ENCODE results near the gene PCCA.
"Not testable (repeated sequence)": the region's sequence is repeated elsewhere in the genome, so short reads cannot be mapped to it uniquely, and the experiment has no call there.

The PCCA gene

GRCh38 chr13:100364591-100364990 lies 275.7 kb downstream of the PCCA start:
- no peak for DNase-seq

GRCh38 chr13:100365680-100366079 lies 276.8 kb downstream of the PCCA start:
- no peak for DNase-seq

GRCh38 chr13:100378533-100378932 lies 289.6 kb downstream of the PCCA start:
- DNase-seq: no peak

DNA sequence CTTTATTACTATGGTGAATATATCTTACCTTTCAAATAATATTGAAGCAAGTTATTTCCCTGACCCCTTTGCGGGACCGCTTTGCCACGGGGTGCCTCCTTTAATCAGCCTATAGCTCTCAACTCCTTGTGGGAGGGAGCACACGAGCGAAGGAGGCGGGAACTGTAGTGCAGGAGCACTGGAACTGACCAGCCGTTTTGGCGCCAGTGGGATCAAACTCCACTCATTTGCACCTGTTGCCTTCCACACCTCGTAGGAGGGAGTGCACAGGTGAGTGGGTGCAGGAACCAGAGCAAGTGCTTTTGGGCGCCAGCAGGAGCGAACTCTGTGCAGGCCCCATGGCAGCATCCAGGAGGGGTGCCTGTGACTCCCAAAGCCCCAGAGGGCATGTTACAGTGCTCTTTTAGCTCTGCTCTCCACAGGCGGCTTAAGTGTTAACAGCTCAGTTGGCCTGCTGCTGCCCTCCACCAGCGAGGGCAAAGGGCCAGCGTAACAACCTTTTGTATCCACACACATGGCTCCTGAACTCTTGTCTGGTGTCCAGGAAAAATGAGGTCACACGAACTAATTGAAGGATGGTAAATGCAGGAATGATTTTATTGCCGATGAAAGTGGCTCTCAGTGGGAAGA lies 292.8 kb downstream of the PCCA start:
- DNase-seq: no peak

GRCh38 chr13:100382785-100383184 lies 293.9 kb downstream of the PCCA start:
- no peak for DNase-seq

- DNase-seq: peak in 2 of 3 experiments; percentile 29 to 64
Observed at GRCh38 chr13:100387416-100387815, 298.5 kb downstream of the PCCA start.

DNA sequence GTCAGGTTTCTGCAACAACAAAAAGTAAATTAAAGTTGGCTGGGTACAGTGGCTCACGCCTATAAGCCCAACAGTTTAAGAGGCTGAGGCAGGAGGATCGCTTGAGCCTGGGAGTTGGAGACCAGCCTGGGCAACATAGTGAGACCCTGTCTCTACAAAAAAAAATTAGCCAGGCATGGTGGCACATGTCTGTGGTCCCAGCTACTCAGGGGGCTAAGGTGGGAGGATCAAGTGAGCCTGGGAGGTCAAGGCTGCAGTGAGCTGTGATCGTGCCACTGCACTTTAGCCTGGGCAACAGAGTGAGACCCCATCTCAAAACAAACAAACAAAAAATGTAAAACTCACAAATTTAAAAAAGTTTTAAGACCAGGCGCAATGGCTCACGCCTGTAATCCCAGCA lies 299.3 kb downstream of the PCCA start:
- DNase-seq: not testable (repeated sequence)

DNA sequence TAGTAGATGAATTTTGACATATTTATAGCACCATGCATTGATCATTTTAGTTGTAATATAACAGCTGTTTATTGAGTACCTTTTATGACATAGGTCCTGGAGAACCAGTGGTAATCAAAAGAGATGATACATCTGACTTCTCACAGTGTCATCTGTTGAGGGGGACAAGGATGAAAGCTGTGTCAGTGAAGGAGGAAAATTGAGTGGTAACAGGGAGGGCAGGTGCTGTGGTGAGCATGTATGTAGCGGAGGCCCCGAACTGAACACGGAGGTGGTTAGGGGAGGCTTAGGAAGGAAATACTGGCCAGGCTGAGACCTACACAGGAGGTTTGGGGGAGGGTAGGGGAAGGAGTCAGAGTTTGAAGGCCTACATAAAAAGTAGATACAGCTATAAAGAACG lies 300.0 kb downstream of the PCCA start:
- DNase-seq: no peak

- no peak for DNase-seq
Observed at GRCh38 chr13:100389617-100390016, 300.7 kb downstream of the PCCA start.

- no peak for DNase-seq
Observed at GRCh38 chr13:100392709-100393630, 304.1 kb downstream of the PCCA start.

DNA sequence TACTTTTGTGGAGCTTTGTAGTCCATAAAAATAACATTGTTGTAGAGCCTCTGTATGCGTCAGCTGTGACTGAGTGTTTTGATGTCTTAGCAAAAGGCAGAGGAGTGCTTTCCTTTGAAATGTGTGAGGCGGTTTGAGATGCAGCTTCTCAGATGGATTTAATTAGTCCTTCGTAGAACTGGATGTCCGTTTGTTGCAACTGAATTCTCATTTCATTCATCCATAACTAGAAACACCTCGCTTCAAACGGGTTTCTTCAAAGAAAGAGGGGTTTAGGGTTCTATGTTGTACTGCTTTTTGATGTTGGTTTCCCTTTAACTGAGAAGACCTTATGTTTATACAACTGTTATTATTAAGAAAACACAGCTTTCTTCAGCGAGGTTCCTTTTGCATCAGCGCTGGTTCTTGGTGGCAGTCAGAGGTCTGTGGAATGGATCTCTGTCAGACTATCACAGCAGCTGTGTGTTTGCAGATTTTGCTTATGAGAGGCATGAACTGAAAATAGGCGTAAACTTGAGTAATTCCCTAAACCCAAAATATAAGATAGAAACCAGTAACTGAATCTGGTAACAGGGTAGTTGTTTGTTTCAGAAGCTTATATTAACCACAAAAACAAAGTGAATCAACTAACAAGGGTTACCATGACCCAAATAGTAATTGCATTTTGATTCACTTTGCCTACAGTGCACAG lies 305.3 kb downstream of the PCCA start:
- DNase-seq: no peak

GRCh38 chr13:100395698-100396373 lies 306.9 kb downstream of the PCCA start:
- no peak for DNase-seq

- no peak for DNase-seq
Observed at GRCh38 chr13:100396776-100397175, 307.9 kb downstream of the PCCA start.

DNA sequence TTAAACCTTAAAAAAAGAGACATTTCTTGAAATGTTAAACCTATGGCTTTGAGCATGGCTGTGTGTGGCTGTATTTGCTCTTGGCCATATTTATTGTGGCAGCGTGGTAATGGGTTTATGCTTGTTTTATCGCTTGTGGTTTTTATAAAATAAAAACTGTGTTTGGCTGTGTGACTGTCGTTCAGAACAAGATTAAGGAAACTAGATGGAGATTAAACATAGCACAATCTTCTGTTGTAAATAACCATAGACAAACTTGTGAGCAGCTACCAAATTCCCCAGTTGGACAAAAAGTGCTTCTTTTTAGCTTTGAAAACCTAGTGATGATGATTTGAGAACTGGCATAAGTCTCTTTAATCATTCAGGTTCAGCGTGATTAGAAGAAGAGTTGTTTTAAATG lies 308.7 kb downstream of the PCCA start:
- no peak for DNase-seq

DNA sequence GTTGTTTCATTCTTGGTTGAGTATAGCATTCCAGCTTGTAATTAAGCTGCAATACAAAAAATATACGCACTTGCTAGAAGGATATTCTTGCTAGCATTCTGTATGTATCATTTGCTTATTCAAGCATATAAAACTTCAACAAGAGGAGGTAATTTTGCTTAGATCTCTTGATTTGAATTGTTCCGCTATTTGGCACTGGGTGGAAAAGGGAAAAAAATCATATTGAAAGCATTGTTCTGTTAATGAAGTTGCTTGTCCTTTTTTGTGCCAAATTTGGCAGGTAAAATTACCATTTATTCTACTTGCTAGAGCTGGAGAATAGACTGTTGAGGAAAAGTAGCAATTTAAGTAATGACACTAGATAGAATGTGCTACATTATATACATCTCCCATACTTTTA lies 309.5 kb downstream of the PCCA start:
- DNase-seq: no peak

DNA sequence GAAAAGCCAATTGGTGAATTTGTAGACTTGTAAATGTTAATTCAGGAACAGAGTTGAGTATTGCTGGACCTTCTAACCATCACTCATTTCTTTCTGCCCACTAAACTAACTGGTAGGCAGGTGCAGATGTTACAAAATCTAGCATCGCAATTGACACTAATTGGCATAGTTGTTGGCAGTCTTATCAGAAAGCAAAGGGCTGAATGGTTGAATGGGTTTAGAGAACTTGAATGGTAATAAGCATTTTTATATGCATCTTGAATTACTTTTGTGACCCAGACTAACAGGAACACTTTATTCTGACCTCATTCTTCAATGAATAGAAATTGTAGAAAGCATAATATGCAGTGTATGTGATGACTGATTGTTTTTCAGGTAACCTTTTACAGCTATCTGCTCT lies 310.6 kb downstream of the PCCA start:
- DNase-seq: peak in 2 of 3 experiments; percentile 59 to 71

DNA sequence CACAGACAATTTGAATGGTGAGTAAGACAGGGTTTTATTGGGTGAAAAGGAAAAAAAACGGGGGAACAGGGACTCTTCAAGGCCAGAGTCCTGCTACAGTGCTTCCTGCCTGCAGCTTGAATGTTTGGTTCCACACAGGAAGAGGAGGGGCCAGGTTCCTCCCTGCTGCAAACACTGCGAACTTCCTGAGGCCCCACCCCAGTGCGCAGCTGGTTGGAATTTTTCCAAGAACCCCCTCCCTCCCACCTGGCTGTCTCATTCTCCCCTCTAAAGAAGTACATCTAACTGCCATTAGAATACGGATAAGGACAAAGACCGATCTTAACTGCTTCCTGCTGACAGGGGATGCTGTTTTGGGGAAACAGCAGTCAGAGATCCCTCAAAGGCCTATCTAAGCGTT lies 314.8 kb downstream of the PCCA start:
- no peak for DNase-seq

DNA sequence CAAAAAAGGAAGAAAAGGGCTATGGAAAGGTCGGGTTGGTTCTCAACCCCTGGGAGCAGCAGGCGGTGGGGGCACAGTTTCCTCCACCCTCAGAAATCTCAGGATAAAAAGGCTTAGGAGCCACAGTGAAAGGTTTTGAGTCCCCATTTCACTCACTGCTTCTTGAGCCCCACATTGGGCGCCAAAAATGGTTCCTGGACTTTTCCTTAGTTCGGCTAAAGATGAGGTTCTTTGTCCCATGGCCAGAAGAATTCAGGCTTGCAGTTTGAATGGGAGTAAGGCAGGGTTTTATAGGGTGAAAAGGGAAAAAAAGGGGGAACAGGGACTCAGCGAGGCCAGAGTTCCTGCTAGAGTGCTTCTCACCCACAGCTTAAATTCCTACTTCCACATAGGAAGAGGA lies 320.2 kb downstream of the PCCA start:
- peak in 2 of 3 experiments; percentile 23 to 30 for DNase-seq

DNA sequence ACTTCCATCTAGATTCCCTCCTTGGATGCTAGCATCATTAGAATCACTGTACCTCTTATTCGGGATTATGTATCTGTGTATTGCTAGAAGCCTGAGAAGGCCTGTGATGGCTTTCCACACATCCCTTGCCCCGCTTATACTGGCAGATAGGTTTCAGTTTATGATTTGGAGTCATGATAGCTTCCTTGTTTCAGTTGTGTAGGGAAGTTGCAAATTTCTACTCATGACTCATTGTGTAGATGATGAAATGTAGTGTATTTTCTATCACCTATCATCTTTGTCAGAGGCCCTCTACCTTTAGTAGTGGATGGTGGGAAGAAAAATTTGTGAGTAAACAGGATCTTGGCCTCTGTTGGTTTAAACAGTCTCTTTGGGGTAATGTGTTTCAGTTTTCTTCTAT lies 334.5 kb downstream of the PCCA start:
- DNase-seq: no peak

GRCh38 chr13:100428986-100429385 lies 340.1 kb downstream of the PCCA start:
- no peak for DNase-seq

GRCh38 chr13:100432611-100433010 lies 343.7 kb downstream of the PCCA start:
- DNase-seq: no peak

GRCh38 chr13:100433475-100433874 lies 344.6 kb downstream of the PCCA start:
- no peak for DNase-seq
